H1 (cell line): ENCODE data around the gene TNS1.

Source experiments
- EGR1 ChIP-seq: IDR thresholded peaks from 2 replicates; pipeline ENCODE4 v1.6.1; 2011; ENCODE audit warnings: low read depth, low read length, borderline replicate concordance
- EZH2 ChIP-seq: fragments of 200-600 bp; sonication (generic); IDR thresholded peaks from 2 replicates; pipeline ENCODE4 v1.7.1; 2012; ENCODE audit warnings: low read depth, mild to moderate bottlenecking, moderate library complexity, low read length, inconsistent platforms; ENCODE audit not compliant: severe bottlenecking
- PHF8 ChIP-seq: fragments of 200-600 bp; sonication (generic); conservative IDR thresholded peaks from 2 replicates; pipeline ENCODE4 v1.7.1; 2012; ENCODE audit warnings: low read depth, mild to moderate bottlenecking, inconsistent platforms, low read length, moderate library complexity
- RBBP5 ChIP-seq: IDR thresholded peaks from 2 replicates; pipeline ENCODE4 v1.7.1; 2012; ENCODE audit warnings: low read depth, mild to moderate bottlenecking, inconsistent platforms, low read length, moderate library complexity, borderline replicate concordance
- SIN3A ChIP-seq, 2 experiments: IDR thresholded peaks in 1 of 2; conservative IDR thresholded peaks in 1 of 2; 2 replicates each; pipeline ENCODE4 v1.6.1; 2011 to 2012; ENCODE audit warnings: low read length in 2 of 2, improper control_type of control experiment in 1 of 2, low read depth in 1 of 2, mild to moderate bottlenecking in 1 of 2
- SP1 ChIP-seq: IDR thresholded peaks from 2 replicates; pipeline ENCODE4 v1.6.1; 2011; ENCODE audit warnings: low read depth, low read length
- SP2 ChIP-seq: IDR thresholded peaks from 2 replicates; pipeline ENCODE4 v1.6.1; 2012; ENCODE audit warnings: mild to moderate bottlenecking, low read length, inconsistent platforms
- TF ChIP-seq, protein P1 (sequence below), 3 experiments: IDR thresholded peaks; 1 replicate in 2 of 3; 2 replicates in 1 of 3; pipeline versions ENCODE4 v1.5.1 to v1.6.1; 2011; ENCODE audit warnings: low read length in 3 of 3, mild to moderate bottlenecking in 3 of 3, inconsistent platforms in 2 of 3, low read depth in 1 of 3, moderate library complexity in 1 of 3; ENCODE audit not compliant: insufficient read depth in 1 of 3; ENCODE audit errors: control extremely low read depth in 1 of 3
- TF ChIP-seq, protein P2 (sequence below): IDR thresholded peaks from 2 replicates; pipeline ENCODE4 v1.6.1; 2011; ENCODE audit warnings: low read depth, mild to moderate bottlenecking, low read length; ENCODE audit not compliant: insufficient read depth

DNA sequence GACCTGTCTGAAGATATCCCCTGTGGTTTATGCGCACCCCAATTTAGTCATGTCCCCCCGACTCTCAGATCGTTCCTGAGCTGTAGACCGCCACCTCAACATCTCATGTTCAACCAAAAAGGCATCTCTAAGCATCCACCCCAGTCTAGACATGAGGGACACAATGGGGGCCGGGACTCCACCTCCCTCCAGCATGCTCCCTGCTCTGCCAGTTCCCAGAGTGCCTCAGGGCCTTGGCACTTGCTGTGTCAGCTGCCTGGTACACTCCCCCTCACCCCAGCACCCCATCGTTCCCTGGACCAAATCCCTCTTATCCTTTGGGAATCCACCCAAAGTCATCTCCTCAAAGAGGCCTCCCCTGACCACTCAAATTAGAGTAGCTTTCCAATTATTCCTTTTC lies 22.2 kb downstream of the TNS1 start:
- TF ChIP-seq, protein P1, sequence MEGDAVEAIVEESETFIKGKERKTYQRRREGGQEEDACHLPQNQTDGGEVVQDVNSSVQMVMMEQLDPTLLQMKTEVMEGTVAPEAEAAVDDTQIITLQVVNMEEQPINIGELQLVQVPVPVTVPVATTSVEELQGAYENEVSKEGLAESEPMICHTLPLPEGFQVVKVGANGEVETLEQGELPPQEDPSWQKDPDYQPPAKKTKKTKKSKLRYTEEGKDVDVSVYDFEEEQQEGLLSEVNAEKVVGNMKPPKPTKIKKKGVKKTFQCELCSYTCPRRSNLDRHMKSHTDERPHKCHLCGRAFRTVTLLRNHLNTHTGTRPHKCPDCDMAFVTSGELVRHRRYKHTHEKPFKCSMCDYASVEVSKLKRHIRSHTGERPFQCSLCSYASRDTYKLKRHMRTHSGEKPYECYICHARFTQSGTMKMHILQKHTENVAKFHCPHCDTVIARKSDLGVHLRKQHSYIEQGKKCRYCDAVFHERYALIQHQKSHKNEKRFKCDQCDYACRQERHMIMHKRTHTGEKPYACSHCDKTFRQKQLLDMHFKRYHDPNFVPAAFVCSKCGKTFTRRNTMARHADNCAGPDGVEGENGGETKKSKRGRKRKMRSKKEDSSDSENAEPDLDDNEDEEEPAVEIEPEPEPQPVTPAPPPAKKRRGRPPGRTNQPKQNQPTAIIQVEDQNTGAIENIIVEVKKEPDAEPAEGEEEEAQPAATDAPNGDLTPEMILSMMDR (IDR thresholded peaks at IDR 0.05; ENCODE audit: control extremely low read depth in 1 of 3, insufficient read depth in 1 of 3, low read depth in 1 of 3, low read length in 3 of 3) = no peak
- TF ChIP-seq SP2 (no peak), PHF8 (no peak), SIN3A (conservative IDR thresholded peaks at IDR 0.05 in 1 of 2, IDR thresholded peaks at IDR 0.05 in 1 of 2; ENCODE audit: low read depth in 1 of 2, low read length in 2 of 2) (no peak), EGR1 (no peak), SP1 (no peak), RBBP5 (no peak), EZH2 (no peak)
- TF ChIP-seq, protein P2, sequence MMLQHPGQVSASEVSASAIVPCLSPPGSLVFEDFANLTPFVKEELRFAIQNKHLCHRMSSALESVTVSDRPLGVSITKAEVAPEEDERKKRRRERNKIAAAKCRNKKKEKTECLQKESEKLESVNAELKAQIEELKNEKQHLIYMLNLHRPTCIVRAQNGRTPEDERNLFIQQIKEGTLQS = no peak
